DND-41 (cell line): ENCODE measurements around the gene FXR2.

ENCODE experiments used
- EZH2 ChIP-seq: IDR thresholded peaks from 3 replicates; pipeline ENCODE4 v1.6.1; 2012; ENCODE audit warnings: borderline replicate concordance, low read depth, mild to moderate bottlenecking, moderate library complexity, low read length, inconsistent platforms; ENCODE audit not compliant: severe bottlenecking
- TF ChIP-seq, protein P1 (sequence below): IDR thresholded peaks from 2 replicates; pipeline ENCODE4 v1.5.1; 2012; ENCODE audit warnings: borderline replicate concordance, low read length, moderate library complexity, mild to moderate bottlenecking; ENCODE audit not compliant: poor library complexity, severe bottlenecking; ENCODE audit errors: extremely low read depth

DNA sequence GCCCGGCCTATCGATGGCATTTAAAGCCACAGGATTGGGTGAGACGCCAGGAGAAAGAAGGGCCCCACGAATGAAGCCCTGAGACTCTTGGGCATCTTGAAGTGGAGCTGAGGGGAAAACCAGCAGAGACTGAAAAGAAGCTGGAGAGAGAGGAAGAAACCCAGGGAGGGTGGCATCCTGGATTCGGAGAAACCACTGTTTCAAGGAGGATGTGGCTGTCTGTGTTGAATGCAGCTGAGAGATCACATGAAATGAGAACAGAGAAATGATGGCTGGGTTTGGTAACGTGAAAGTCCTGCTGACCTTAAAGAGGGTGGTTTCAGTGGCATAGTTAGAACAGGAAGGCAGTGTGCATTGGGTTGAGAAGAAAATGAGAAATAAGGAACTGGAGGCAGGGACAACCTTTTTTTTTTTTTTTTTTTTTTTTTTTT lies 62.1 kb downstream of the FXR2 start:
- TF ChIP-seq, protein P1, sequence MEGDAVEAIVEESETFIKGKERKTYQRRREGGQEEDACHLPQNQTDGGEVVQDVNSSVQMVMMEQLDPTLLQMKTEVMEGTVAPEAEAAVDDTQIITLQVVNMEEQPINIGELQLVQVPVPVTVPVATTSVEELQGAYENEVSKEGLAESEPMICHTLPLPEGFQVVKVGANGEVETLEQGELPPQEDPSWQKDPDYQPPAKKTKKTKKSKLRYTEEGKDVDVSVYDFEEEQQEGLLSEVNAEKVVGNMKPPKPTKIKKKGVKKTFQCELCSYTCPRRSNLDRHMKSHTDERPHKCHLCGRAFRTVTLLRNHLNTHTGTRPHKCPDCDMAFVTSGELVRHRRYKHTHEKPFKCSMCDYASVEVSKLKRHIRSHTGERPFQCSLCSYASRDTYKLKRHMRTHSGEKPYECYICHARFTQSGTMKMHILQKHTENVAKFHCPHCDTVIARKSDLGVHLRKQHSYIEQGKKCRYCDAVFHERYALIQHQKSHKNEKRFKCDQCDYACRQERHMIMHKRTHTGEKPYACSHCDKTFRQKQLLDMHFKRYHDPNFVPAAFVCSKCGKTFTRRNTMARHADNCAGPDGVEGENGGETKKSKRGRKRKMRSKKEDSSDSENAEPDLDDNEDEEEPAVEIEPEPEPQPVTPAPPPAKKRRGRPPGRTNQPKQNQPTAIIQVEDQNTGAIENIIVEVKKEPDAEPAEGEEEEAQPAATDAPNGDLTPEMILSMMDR: no peak
- no peak for TF ChIP-seq EZH2
